ENCODE data around the gene MEP1B. TPM values are rescaled to one million over a fixed set of nuclear protein-coding genes. Genes with fewer than 3 reads are reported as not detected.

MEP1B gene
- polyA plus RNA-seq, 1 of the 3 experiments (the other 2 are of a cell fraction) = not detected

DNA sequence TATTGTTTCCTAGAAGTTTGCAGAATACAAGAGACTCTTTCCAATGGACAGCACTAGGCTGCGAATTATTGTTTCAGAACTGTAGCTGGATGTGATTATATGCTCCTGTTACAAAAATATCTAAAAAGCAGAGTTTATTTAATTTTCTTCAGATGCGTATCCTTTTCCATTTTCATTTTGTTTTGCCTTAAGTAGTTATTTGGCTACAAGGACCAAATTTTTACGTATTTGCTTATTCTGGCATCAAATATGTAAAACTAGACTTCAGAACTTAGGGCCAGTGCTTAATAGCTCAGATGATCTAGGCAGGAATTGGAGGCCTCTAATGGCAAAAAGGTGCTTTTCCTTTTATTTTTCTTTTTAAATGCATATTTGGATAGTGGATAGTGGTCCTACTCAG is 18.7 kb downstream of the MEP1B start:
- H3K9me3 ChIP-seq = no peaks in the 10 kb centered on the region
- TF ChIP-seq ELF1 (IDR thresholded peaks at IDR 0.05) (no peak), RFX5 (IDR thresholded peaks at IDR 0.05; ENCODE audit: low read length) (no peak), NFIC (IDR thresholded peaks at IDR 0.05; ENCODE audit: borderline replicate concordance) (no peak)
- TF ChIP-seq, protein P1, sequence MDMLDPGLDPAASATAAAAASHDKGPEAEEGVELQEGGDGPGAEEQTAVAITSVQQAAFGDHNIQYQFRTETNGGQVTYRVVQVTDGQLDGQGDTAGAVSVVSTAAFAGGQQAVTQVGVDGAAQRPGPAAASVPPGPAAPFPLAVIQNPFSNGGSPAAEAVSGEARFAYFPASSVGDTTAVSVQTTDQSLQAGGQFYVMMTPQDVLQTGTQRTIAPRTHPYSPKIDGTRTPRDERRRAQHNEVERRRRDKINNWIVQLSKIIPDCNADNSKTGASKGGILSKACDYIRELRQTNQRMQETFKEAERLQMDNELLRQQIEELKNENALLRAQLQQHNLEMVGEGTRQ (IDR thresholded peaks at IDR 0.05; ENCODE audit: borderline replicate concordance, low read depth, low read length) = no peak
- TF ChIP-seq, protein P2, sequence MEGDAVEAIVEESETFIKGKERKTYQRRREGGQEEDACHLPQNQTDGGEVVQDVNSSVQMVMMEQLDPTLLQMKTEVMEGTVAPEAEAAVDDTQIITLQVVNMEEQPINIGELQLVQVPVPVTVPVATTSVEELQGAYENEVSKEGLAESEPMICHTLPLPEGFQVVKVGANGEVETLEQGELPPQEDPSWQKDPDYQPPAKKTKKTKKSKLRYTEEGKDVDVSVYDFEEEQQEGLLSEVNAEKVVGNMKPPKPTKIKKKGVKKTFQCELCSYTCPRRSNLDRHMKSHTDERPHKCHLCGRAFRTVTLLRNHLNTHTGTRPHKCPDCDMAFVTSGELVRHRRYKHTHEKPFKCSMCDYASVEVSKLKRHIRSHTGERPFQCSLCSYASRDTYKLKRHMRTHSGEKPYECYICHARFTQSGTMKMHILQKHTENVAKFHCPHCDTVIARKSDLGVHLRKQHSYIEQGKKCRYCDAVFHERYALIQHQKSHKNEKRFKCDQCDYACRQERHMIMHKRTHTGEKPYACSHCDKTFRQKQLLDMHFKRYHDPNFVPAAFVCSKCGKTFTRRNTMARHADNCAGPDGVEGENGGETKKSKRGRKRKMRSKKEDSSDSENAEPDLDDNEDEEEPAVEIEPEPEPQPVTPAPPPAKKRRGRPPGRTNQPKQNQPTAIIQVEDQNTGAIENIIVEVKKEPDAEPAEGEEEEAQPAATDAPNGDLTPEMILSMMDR (IDR thresholded peaks at IDR 0.05) = no peak
- H3K36me3 ChIP-seq (replicated peaks in 1 of 2; ENCODE audit: control insufficient read depth in 1 of 2, insufficient read depth in 2 of 2, low read length in 1 of 2) = no peaks in the 10 kb centered on the region
- H3K4me1 ChIP-seq (ENCODE audit: control insufficient read depth in 1 of 2, insufficient read depth in 2 of 2, low read depth in 1 of 2, low read length in 1 of 2) = no peaks in the 10 kb centered on the region
- H3F3A ChIP-seq (replicated peaks; ENCODE audit: insufficient read depth) = no peaks in the 10 kb centered on the region
- H3K27me3 ChIP-seq (ENCODE audit: insufficient read depth) = no peaks in the 10 kb centered on the region
- no peak overlapping the region for H2AFZ ChIP-seq (ENCODE audit: low read depth)
- no peaks in the 10 kb centered on the region for H3K9me2 ChIP-seq
- H3K9ac ChIP-seq = no peak overlapping the region
- POLR2A ChIA-PET = no interaction called here
- H3K4me3 ChIP-seq (ENCODE audit: low read depth in 2 of 2, low read length in 1 of 2) = no peak overlapping the region
- H3K4me2 ChIP-seq = no peak overlapping the region
- 47% methylated on average over 3 of the region's 3 CpGs for WGBS (ENCODE audit: low lambda C conversion rate)
- H3K79me2 ChIP-seq (ENCODE audit: insufficient read depth) = no peaks in the 10 kb centered on the region
- no peaks in the 10 kb centered on the region for H4K20me1 ChIP-seq (ENCODE audit: insufficient read depth)
- H3K27ac ChIP-seq (ENCODE audit: low read depth in 2 of 2, low read length in 1 of 2) = no peak overlapping the region
- DNase-seq = no peak
- CTCF ChIA-PET = interaction anchor here (1.8 kb wide), 1 partner anchor 341 kb away, joined by 7 read pairs; no protein-coding TSS in a partner anchor

DNA sequence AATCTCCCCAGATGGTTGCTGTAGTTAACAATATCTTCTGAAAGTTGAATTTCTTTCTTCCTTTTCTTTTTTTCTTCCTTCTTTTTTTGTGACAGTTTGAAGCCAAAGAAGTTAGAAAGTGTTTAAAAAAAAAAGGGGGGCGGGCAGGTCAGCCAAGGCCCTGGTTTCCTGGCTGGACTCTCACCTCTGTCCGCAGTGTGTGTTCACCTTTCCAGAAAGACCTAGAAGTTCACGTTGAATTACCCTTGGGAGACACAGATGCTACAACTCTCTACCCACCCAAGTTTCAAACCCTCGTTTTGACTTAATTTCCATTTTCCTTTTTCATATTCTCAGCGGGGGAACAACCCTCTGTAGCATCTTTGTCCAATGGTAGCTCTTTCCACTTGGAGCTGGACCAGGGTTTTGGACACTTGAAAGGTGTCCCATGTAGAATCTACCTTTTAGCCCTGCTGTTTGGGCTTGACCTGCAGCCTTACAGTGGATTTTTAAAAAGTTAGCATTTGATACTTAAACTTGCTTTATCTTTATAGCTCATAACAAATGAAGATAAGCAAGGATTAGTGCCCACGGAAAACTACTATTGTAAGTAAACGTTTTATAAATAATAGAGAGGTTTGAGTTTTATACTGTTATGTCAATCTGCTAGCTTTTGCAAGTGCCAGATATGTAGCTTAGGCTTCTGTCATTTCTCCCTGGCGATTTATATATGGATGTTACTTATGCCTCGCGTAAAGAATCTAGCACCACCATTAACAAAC is 20.0 kb downstream of the MEP1B start:
- no peaks in the 10 kb centered on the region for H3K4me1 ChIP-seq (ENCODE audit: control insufficient read depth in 1 of 2, insufficient read depth in 2 of 2, low read depth in 1 of 2, low read length in 1 of 2)
- TF ChIP-seq TAF1 (IDR thresholded peaks at IDR 0.05; ENCODE audit: borderline replicate concordance, low read depth, low read length) = no peak
- no peak for TF ChIP-seq RAD21 (IDR thresholded peaks at IDR 0.05; ENCODE audit: low read length)
- no peak overlapping the region for H3K9ac ChIP-seq
- H3K27me3 ChIP-seq (ENCODE audit: insufficient read depth) = no peaks in the 10 kb centered on the region
- H3K4me2 ChIP-seq = no peak overlapping the region
- POLR2A ChIA-PET = interaction anchor here (0.6 kb wide), 1 partner anchor 260 kb away, joined by 3 read pairs; no protein-coding TSS in a partner anchor
- no peak overlapping the region for H3K4me3 ChIP-seq (ENCODE audit: low read depth in 2 of 2, low read length in 1 of 2)
- no peaks in the 10 kb centered on the region for H3K9me3 ChIP-seq
- no peaks in the 10 kb centered on the region for H3K79me2 ChIP-seq (ENCODE audit: insufficient read depth)
- no peak for DNase-seq
- H3K36me3 ChIP-seq (replicated peaks in 1 of 2; ENCODE audit: control insufficient read depth in 1 of 2, insufficient read depth in 2 of 2, low read length in 1 of 2) = no peaks in the 10 kb centered on the region
- H2AFZ ChIP-seq (ENCODE audit: low read depth) = no peak overlapping the region
- H3K9me2 ChIP-seq = no peaks in the 10 kb centered on the region
- no peaks in the 10 kb centered on the region for H3F3A ChIP-seq (replicated peaks; ENCODE audit: insufficient read depth)
- 62% methylated on average over 10 of the region's 10 CpGs for WGBS (ENCODE audit: low lambda C conversion rate)
- no peak overlapping the region for H3K27ac ChIP-seq (ENCODE audit: low read depth in 2 of 2, low read length in 1 of 2)
- CTCF ChIA-PET = interaction anchor here (1.1 kb wide), 1 partner anchor 73 kb away, joined by 3 read pairs; no protein-coding TSS in a partner anchor
- no peaks in the 10 kb centered on the region for H4K20me1 ChIP-seq (ENCODE audit: insufficient read depth)

DNA sequence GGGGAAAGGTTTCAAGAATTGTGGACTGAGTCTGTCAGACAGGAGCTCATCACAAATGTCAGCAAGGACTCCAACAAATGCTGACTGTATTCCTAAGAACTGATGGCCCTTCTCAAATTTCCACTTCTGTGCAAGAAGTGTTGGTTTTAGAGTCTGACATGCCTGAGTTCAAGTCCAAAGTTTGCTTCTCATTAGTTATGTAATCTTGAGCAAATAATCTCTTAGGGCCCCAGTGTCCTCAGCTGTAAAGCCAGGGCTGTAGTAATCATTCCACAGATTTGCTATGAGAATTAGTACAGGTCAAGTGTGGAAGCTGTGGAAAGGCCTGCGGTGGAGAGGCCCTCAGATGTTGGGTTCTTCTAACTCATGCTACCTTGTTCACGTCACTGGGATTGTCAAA is 23.9 kb downstream of the MEP1B start:
- no peak for DNase-seq
- no peak overlapping the region for H3K4me2 ChIP-seq
- H3K9ac ChIP-seq = no peak overlapping the region
- no peaks in the 10 kb centered on the region; a peak in 1 of 4 replicates for H3K4me1 ChIP-seq (ENCODE audit: control insufficient read depth in 1 of 2, insufficient read depth in 2 of 2, low read depth in 1 of 2, low read length in 1 of 2)
- H3K36me3 ChIP-seq (replicated peaks in 1 of 2; ENCODE audit: control insufficient read depth in 1 of 2, insufficient read depth in 2 of 2, low read length in 1 of 2) = no peaks in the 10 kb centered on the region
- H4K20me1 ChIP-seq (ENCODE audit: insufficient read depth) = no peaks in the 10 kb centered on the region
- 29% methylated on average over 2 of the region's 2 CpGs for WGBS (ENCODE audit: low lambda C conversion rate)
- H2AFZ ChIP-seq (ENCODE audit: low read depth) = no peak overlapping the region
- H3K9me2 ChIP-seq = no peaks in the 10 kb centered on the region
- no peaks in the 10 kb centered on the region for H3F3A ChIP-seq (replicated peaks; ENCODE audit: insufficient read depth)
- CTCF ChIA-PET = no interaction called here
- POLR2A ChIA-PET = no interaction called here
- H3K27me3 ChIP-seq (ENCODE audit: insufficient read depth) = no peaks in the 10 kb centered on the region
- no peaks in the 10 kb centered on the region for H3K79me2 ChIP-seq (ENCODE audit: insufficient read depth)
- no peaks in the 10 kb centered on the region for H3K9me3 ChIP-seq
- no peak overlapping the region for H3K27ac ChIP-seq (ENCODE audit: low read depth in 2 of 2, low read length in 1 of 2)
- H3K4me3 ChIP-seq (ENCODE audit: low read depth in 2 of 2, low read length in 1 of 2) = no peak overlapping the region
- TF ChIP-seq, protein P3, sequence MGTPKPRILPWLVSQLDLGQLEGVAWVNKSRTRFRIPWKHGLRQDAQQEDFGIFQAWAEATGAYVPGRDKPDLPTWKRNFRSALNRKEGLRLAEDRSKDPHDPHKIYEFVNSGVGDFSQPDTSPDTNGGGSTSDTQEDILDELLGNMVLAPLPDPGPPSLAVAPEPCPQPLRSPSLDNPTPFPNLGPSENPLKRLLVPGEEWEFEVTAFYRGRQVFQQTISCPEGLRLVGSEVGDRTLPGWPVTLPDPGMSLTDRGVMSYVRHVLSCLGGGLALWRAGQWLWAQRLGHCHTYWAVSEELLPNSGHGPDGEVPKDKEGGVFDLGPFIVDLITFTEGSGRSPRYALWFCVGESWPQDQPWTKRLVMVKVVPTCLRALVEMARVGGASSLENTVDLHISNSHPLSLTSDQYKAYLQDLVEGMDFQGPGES (IDR thresholded peaks at IDR 0.05; ENCODE audit: low read depth, low read length) = no peak
- TF ChIP-seq NFIC (IDR thresholded peaks at IDR 0.05; ENCODE audit: borderline replicate concordance) (no peak), ELF1 (IDR thresholded peaks at IDR 0.05) (no peak), FOXJ3 (CRISPR knock-in tag; IDR thresholded peaks at IDR 0.05) (no peak), YY1 (IDR thresholded peaks at IDR 0.05; ENCODE audit: low read depth) (no peak), EP300 (IDR thresholded peaks at IDR 0.05; ENCODE audit: borderline replicate concordance in 1 of 2, low read depth in 1 of 2, low read length in 1 of 2) (no peak), JUND (IDR thresholded peaks at IDR 0.05) (no peak), POLR2AphosphoS5 (IDR thresholded peaks at IDR 0.05; ENCODE audit: low read depth, low read length) (no peak), GATA2 (CRISPR knock-in tag; IDR thresholded peaks at IDR 0.05) (no peak)
- TF ChIP-seq, protein P4, sequence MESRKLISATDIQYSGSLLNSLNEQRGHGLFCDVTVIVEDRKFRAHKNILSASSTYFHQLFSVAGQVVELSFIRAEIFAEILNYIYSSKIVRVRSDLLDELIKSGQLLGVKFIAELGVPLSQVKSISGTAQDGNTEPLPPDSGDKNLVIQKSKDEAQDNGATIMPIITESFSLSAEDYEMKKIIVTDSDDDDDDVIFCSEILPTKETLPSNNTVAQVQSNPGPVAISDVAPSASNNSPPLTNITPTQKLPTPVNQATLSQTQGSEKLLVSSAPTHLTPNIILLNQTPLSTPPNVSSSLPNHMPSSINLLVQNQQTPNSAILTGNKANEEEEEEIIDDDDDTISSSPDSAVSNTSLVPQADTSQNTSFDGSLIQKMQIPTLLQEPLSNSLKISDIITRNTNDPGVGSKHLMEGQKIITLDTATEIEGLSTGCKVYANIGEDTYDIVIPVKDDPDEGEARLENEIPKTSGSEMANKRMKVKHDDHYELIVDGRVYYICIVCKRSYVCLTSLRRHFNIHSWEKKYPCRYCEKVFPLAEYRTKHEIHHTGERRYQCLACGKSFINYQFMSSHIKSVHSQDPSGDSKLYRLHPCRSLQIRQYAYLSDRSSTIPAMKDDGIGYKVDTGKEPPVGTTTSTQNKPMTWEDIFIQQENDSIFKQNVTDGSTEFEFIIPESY (IDR thresholded peaks at IDR 0.05; ENCODE audit: borderline replicate concordance, low read depth) = no peak

All from SK-N-SH (cell line).